Measurements from ENCODE around the gene ITGA5.

DNA sequence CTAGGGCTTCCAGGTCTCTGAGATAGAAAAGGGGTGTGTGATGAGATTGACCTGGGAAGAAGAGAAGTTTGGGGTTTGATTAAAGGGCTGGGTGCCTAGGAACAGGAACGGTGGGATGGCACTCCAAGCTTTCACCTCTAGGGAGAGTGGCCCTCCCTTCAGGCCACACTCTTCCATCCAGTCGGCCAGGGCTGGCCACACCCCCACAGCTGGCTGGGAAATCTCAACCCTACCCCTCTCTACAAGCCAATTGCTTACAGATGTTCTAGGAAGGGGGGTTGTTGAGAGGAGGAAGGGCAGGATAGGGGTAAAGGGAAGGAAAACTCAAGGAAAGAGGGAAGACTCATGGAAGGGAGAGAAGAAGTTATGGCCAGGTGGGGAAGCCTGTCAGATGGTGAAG, 6.6 kb upstream of the ITGA5 start:
- TF ChIP-seq POLR2A (IDR thresholded peaks at IDR 0.05; ENCODE audit: low read depth, low read length) (no peak), TAF1 (IDR thresholded peaks at IDR 0.05; ENCODE audit: borderline replicate concordance, low read depth, low read length) (no peak), POLR2AphosphoS5 (IDR thresholded peaks at IDR 0.05; ENCODE audit: low read depth, low read length) (no peak)

Data from GM12892 (cell line).